WTC11 (cell line): Measurements from ENCODE around the gene IL1RAPL1. TPM values are rescaled to one million over a fixed set of nuclear protein-coding genes. Genes with fewer than 3 reads are reported as not detected.

ENCODE experiments used
- ATAC-seq: fragments of 200-7000 bp; cut with Tn5 transposase; 2 replicates; pipeline ENCODE4 v1.10.0; 2021; ENCODE audit warnings: mild to moderate bottlenecking, moderate library complexity
- CTCF ChIA-PET: fragments of 300-600 bp; sonication (Branson Sonifier 250); formaldehyde crosslinking; loops from one replicate; lab custom pipeline; 2021; ENCODE audit warnings: antibody characterized with exemption; lab: Charles Lee
- POLR2A ChIA-PET: fragments of 350-600 bp; sonication (Branson Sonifier 250); formaldehyde crosslinking; loops from one replicate; lab custom pipeline; 2021; ENCODE audit warnings: antibody characterized with exemption; lab: Charles Lee
- DNase-seq: peaks from one replicate; pipeline ENCODE4 v3.0.0; 2021; ENCODE audit warnings: low spot score
- H3K27ac Mint-ChIP-seq: 2 replicates; pipeline ENCODE4 v1.8.0; 2021; ENCODE audit warnings: mixed read lengths
- H3K27me3 Mint-ChIP-seq: 2 replicates; pipeline ENCODE4 v1.8.0; 2021; ENCODE audit warnings: low read depth, mild to moderate bottlenecking, moderate library complexity, mixed read lengths
- H3K36me3 Mint-ChIP-seq: 2 replicates; pipeline ENCODE4 v1.8.0; 2021; ENCODE audit warnings: mixed read lengths
- H3K4me1 Mint-ChIP-seq: 2 replicates; pipeline ENCODE4 v1.8.0; 2022; ENCODE audit warnings: mixed read lengths
- H3K4me3 Mint-ChIP-seq: 2 replicates; pipeline ENCODE4 v1.8.0; 2021; ENCODE audit warnings: mild to moderate bottlenecking, moderate library complexity, mixed read lengths
- H3K9me3 Mint-ChIP-seq: 2 replicates; pipeline ENCODE4 v1.8.0; 2021; ENCODE audit warnings: mixed read lengths
- AR ChIP-seq: fragments of 250-450 bp; sonication (Bioruptor Pico); IDR thresholded peaks from 2 replicates; pipeline ENCODE4 v1.9.0; 2021; ENCODE audit warnings: mild to moderate bottlenecking
- CREM ChIP-seq: sonication (generic); formaldehyde crosslinking; IDR thresholded peaks from 2 replicates; pipeline ENCODE4 v1.8.1; 2022; ENCODE audit warnings: mild to moderate bottlenecking, missing genetic modification reagents, moderate library complexity
- E2F1 ChIP-seq: sonication (generic); formaldehyde crosslinking; IDR thresholded peaks from 2 replicates; pipeline ENCODE4 v1.8.0; 2022; ENCODE audit warnings: mild to moderate bottlenecking, missing genetic modification reagents
- FOXJ3 ChIP-seq: sonication (generic); formaldehyde crosslinking; IDR thresholded peaks from 2 replicates; pipeline ENCODE4 v1.9.0; 2021; ENCODE audit warnings: missing genetic modification reagents, mild to moderate bottlenecking, borderline replicate concordance
- FOXK1 ChIP-seq: sonication (generic); formaldehyde crosslinking; IDR thresholded peaks from 2 replicates; pipeline ENCODE4 v1.8.0; 2022; ENCODE audit warnings: mild to moderate bottlenecking, moderate library complexity, missing genetic modification reagents
- FOXP1 ChIP-seq: sonication (generic); formaldehyde crosslinking; IDR thresholded peaks from 2 replicates; pipeline ENCODE4 v1.8.0; 2022; ENCODE audit warnings: missing genetic modification reagents, mild to moderate bottlenecking, moderate library complexity, borderline replicate concordance
- GTF2I ChIP-seq: fragments of 250-450 bp; sonication (Bioruptor Pico); conservative IDR thresholded peaks from 2 replicates; pipeline ENCODE4 v1.4.0; 2021; ENCODE audit warnings: mild to moderate bottlenecking
- HMGXB4 ChIP-seq: sonication (generic); formaldehyde crosslinking; IDR thresholded peaks from 2 replicates; pipeline ENCODE4 v1.8.1; 2023; ENCODE audit warnings: mild to moderate bottlenecking, moderate library complexity, missing genetic modification reagents
- MAX ChIP-seq: sonication (generic); formaldehyde crosslinking; IDR thresholded peaks from 2 replicates; pipeline ENCODE4 v1.8.0; 2022; ENCODE audit warnings: mild to moderate bottlenecking, missing genetic modification reagents
- OVOL2 ChIP-seq: fragments of 250-450 bp; sonication (Bioruptor Pico); IDR thresholded peaks from 2 replicates; pipeline ENCODE4 v1.9.0; 2021; ENCODE audit warnings: mild to moderate bottlenecking, borderline replicate concordance
- PRDM15 ChIP-seq: sonication (generic); formaldehyde crosslinking; IDR thresholded peaks from 2 replicates; pipeline ENCODE4 v1.8.0; 2022; ENCODE audit warnings: missing genetic modification reagents
- SOX15 ChIP-seq: fragments of 250-450 bp; sonication (Bioruptor Pico); IDR thresholded peaks from 2 replicates; pipeline ENCODE4 v1.9.0; 2021; ENCODE audit warnings: mild to moderate bottlenecking
- ZNF121 ChIP-seq: sonication (generic); formaldehyde crosslinking; IDR thresholded peaks from 2 replicates; pipeline ENCODE4 v1.8.0; 2023; ENCODE audit warnings: missing genetic modification reagents
- ZNF416 ChIP-seq: fragments of 250-450 bp; sonication (Bioruptor Pico); IDR thresholded peaks from 2 replicates; pipeline ENCODE4 v1.9.0; 2021; ENCODE audit warnings: mild to moderate bottlenecking, inconsistent platforms
- ZNF671 ChIP-seq: fragments of 250-450 bp; sonication (Bioruptor Pico); IDR thresholded peaks from 2 replicates; pipeline ENCODE4 v1.8.0; 2021; ENCODE audit warnings: mild to moderate bottlenecking
- total RNA-seq: library from RNA; stranded (reverse); gene quantifications from 3 replicates; pipeline ENCODE4 v1.2.3, GENCODE V29; 2021
- TF ChIP-seq, protein P1 (sequence below): fragments of 250-450 bp; sonication (Bioruptor Pico); conservative IDR thresholded peaks from 2 replicates; pipeline ENCODE4 v1.9.0; 2021; ENCODE audit warnings: mild to moderate bottlenecking
- TF ChIP-seq, protein P2 (sequence below): fragments of 250-450 bp; sonication (Bioruptor Pico); IDR thresholded peaks from 2 replicates; pipeline ENCODE4 v1.8.0; 2021; ENCODE audit warnings: mild to moderate bottlenecking
- TF ChIP-seq, protein P3 (sequence below): sonication (generic); formaldehyde crosslinking; IDR thresholded peaks from 2 replicates; pipeline ENCODE4 v1.8.0; 2022; ENCODE audit warnings: mild to moderate bottlenecking, missing genetic modification reagents

Gene IL1RAPL1
- total RNA-seq, 1 experiment from 2014 or later = 0.13 TPM

DNA sequence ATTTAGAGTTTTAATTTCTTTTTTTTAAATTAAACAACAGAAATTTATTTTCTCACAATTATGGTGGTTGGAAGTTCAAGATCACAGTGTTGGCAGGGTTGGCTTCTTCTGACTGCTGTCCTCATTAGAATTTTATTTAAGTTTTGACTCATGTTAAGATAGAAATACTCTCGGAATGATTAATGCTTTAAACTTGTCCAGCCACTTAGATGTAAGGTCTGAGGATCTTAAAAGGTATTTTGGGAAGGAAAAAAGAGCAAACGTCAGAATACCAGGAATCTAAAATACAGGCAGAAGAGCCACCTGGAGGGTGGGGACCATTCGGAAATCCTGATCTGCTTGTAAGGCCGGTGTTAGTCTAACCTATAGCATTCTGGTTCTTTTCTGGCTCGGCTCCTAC is 1205.1 kb downstream of the IL1RAPL1 start (continued):
- TF ChIP-seq MAX (CRISPR knock-in tag) (no peak), CREM (CRISPR knock-in tag) (no peak), GTF2I (no peak), ZNF671 (CRISPR knock-in tag) (no peak)
- TF ChIP-seq, protein P1, sequence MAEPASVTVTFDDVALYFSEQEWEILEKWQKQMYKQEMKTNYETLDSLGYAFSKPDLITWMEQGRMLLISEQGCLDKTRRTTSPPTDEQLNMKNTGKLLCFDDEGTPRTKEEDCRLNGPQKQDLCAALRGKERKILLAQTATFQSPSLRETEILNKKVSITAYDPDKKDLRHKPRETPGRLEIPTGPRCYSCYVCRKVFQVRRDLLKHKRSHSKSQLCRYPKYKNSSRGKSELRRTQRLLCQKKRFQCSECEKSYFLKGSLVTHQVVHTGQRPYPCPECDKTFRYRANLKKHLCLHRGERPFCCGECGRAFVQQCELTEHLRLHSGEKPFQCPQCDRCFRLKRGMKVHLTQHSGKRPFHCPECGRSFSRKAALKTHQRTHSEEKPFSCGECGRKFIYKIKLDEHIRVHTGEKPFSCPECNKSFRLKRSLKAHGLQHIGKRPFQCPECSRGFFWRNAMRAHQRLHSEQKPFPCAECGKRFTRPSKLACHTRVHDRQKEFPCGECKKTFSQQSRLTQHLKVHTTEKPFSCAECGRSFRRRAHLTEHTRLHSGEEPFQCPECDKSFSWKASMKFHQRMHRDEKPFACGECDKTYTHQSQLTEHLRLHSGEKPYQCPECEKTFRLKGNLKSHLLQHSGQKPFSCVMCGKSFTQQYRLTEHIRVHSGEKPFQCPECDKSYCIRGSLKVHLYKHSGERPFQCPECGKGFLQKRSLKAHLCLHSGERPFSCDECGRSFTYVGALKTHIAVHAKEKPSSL (CRISPR knock-in tag) = no peak
- TF ChIP-seq, all 79 proteins: peak for 0

DNA sequence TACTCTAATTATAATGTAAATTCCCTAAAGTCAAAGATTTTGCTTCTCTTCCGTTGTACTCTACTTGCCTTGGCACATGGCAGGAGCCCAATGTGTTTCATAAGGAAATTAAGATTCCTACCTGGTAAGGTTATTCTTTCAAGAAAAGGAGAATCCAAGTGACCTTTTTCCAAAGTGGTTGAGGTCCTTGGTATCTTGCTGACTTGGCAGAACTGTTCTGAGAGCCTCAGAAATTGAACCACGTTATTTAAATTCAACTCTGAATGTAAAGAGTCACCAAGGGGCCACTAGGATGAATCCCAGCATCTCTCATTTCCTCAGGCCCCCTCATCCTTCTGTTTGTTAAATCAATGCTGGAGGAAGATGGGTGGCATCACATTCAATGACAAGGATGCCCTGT is 1209.9 kb downstream of the IL1RAPL1 start:
- H3K4me3 Mint-ChIP-seq = no peak overlapping the region
- POLR2A ChIA-PET = no interaction called here
- TF ChIP-seq, protein P2, sequence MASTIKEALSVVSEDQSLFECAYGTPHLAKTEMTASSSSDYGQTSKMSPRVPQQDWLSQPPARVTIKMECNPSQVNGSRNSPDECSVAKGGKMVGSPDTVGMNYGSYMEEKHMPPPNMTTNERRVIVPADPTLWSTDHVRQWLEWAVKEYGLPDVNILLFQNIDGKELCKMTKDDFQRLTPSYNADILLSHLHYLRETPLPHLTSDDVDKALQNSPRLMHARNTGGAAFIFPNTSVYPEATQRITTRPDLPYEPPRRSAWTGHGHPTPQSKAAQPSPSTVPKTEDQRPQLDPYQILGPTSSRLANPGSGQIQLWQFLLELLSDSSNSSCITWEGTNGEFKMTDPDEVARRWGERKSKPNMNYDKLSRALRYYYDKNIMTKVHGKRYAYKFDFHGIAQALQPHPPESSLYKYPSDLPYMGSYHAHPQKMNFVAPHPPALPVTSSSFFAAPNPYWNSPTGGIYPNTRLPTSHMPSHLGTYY (CRISPR knock-in tag) = no peak
- TF ChIP-seq ZNF121 = no peak
- TF ChIP-seq MAX (CRISPR knock-in tag) = no peak
- no peak for TF ChIP-seq PRDM15
- TF ChIP-seq, protein P3, sequence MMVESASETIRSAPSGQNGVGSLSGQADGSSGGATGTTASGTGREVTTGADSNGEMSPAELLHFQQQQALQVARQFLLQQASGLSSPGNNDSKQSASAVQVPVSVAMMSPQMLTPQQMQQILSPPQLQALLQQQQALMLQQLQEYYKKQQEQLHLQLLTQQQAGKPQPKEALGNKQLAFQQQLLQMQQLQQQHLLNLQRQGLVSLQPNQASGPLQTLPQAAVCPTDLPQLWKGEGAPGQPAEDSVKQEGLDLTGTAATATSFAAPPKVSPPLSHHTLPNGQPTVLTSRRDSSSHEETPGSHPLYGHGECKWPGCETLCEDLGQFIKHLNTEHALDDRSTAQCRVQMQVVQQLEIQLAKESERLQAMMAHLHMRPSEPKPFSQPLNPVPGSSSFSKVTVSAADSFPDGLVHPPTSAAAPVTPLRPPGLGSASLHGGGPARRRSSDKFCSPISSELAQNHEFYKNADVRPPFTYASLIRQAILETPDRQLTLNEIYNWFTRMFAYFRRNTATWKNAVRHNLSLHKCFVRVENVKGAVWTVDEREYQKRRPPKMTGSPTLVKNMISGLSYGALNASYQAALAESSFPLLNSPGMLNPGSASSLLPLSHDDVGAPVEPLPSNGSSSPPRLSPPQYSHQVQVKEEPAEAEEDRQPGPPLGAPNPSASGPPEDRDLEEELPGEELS (CRISPR knock-in tag) = no peak
- TF ChIP-seq FOXJ3 (CRISPR knock-in tag) = no peak
- TF ChIP-seq, protein P1 (CRISPR knock-in tag) = no peak
- no peak for TF ChIP-seq OVOL2
- TF ChIP-seq ZNF416 (CRISPR knock-in tag) = no peak
- TF ChIP-seq FOXK1 (CRISPR knock-in tag) = no peak
- TF ChIP-seq AR (CRISPR knock-in tag) = no peak
- TF ChIP-seq SOX15 (CRISPR knock-in tag) = no peak
- no peak for TF ChIP-seq FOXP1
- no peak for TF ChIP-seq HMGXB4 (CRISPR knock-in tag)
- TF ChIP-seq E2F1 (CRISPR knock-in tag) = no peak

More for the DNA sequence above, 1209.9 kb downstream of the IL1RAPL1 start:
- Mint-ChIP-seq H3K27me3 (no peaks in the 10 kb centered on the region), H3K27ac (no peak overlapping the region), H3K4me1 (no peaks in the 10 kb centered on the region), H3K9me3 (no peaks in the 10 kb centered on the region), H3K36me3 (no peaks in the 10 kb centered on the region)
- DNase-seq (no peak), ATAC-seq (no peak)
- CTCF ChIA-PET = no interaction called here
